Tibial nerve (tissue), 3 donors: ENCODE data around the gene CCL13.

Experiments
- POLR2A ChIP-seq, 2 donors: fragments of 450-650 bp; IDR thresholded peaks; one replicate each; pipeline ENCODE4 v1.6.1; 2017; ENCODE audit warnings: antibody characterized with exemption in 2 of 2, mild to moderate bottlenecking in 2 of 2, moderate library complexity in 2 of 2
- TF ChIP-seq, protein P1 (sequence below), 5 experiments: fragments of 200-600 bp in 3 of 5; fragments of 450-650 bp in 2 of 5; sonication (generic) in 3 of 5; IDR thresholded peaks; one replicate each; pipeline ENCODE4 v1.5.1; 2016 to 2019; ENCODE audit warnings: antibody characterized with exemption in 5 of 5, mild to moderate bottlenecking in 3 of 5, moderate library complexity in 2 of 5

DNA sequence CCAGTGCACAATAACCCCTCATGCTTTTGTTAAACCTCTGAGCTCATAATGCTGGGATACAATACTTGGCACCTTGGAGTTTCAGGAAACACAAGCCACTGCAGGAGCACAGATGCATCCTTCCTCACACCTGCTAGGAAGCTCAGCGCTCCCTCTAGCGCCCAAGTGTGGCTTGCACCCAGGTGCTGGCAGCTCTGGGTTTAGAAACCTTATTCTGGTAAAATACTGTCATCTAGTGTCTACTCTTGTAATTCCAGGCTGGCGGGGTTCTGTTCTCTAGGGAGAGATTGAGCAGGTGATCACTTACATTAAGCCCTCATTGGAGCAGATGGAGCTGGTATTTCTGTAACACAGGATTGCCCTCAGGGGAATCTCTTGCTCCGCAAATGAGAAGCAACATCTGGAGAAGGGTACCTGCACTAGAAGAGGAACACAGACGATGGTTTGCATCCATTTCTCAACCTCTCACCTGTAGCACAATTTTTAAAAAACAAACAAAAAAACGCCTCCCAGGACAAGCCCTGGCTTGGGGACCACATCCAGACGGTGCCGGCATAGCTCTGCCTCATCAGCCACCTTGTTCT is 5.3 kb downstream of the CCL13 start:
- TF ChIP-seq POLR2A (IDR thresholded peaks at IDR 0.05), result no peak
- TF ChIP-seq, protein P1, sequence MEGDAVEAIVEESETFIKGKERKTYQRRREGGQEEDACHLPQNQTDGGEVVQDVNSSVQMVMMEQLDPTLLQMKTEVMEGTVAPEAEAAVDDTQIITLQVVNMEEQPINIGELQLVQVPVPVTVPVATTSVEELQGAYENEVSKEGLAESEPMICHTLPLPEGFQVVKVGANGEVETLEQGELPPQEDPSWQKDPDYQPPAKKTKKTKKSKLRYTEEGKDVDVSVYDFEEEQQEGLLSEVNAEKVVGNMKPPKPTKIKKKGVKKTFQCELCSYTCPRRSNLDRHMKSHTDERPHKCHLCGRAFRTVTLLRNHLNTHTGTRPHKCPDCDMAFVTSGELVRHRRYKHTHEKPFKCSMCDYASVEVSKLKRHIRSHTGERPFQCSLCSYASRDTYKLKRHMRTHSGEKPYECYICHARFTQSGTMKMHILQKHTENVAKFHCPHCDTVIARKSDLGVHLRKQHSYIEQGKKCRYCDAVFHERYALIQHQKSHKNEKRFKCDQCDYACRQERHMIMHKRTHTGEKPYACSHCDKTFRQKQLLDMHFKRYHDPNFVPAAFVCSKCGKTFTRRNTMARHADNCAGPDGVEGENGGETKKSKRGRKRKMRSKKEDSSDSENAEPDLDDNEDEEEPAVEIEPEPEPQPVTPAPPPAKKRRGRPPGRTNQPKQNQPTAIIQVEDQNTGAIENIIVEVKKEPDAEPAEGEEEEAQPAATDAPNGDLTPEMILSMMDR (IDR thresholded peaks at IDR 0.05), result peak; percentile 95 to 99 (median 96)
